Subcutaneous adipose tissue (tissue), 4 donors: ENCODE data around the gene KLHL36. TPM values are rescaled to one million over a fixed set of nuclear protein-coding genes. Genes with fewer than 3 reads are reported as not detected.

Experiments used
- CTCF ChIP-seq: fragments of 450-650 bp; IDR thresholded peaks from one replicate; pipeline ENCODE4 v1.5.1; 2016; ENCODE audit warnings: low read depth, mild to moderate bottlenecking, control low read depth, antibody characterized with exemption, moderate library complexity
- total RNA-seq, 4 donors: library from RNA; depleted of rRNA; stranded (reverse); fragments of >200 nt; gene quantifications; one replicate each; pipeline ENCODE4 v1.1.0, GENCODE V29; 2016

Gene KLHL36
- total RNA-seq, 4 donors from 2014 or later, result 43.4 to 108 (median 68.5) TPM

- no peak for TF ChIP-seq CTCF
Measured at GRCh38 chr16:84677017-84677803, 28.9 kb downstream of the KLHL36 start.

- no peak for TF ChIP-seq CTCF
Measured at GRCh38 chr16:84677849-84678248, 29.5 kb downstream of the KLHL36 start.

- TF ChIP-seq CTCF, result no peak
Measured at GRCh38 chr16:84678541-84678940, 30.2 kb downstream of the KLHL36 start.

GRCh38 chr16:84680165-84680842 is 32.0 kb downstream of the KLHL36 start:
- TF ChIP-seq CTCF, result no peak

- no peak for TF ChIP-seq CTCF
Measured at GRCh38 chr16:84680843-84681629, 32.7 kb downstream of the KLHL36 start.

- TF ChIP-seq CTCF, result no peak
Measured at GRCh38 chr16:84683691-84684591, 35.6 kb downstream of the KLHL36 start.
